Activated CD4-positive, alpha-beta memory T cell treated with anti-CD3 and anti-CD28 coated beads, Interleukin-2, amount 10 ng/mL, durations not matched to agents 7 days and 5 days (primary cell): ENCODE measurements around the gene ETS2. TPM values are rescaled to one million over a fixed set of nuclear protein-coding genes. Genes with fewer than 3 reads are reported as not detected.

Experiments used
- CTCF ChIA-PET: fragments of 350-600 bp; sonication (Branson Sonifier 250); formaldehyde crosslinking; loops from one replicate; lab custom pipeline; 2021; ENCODE audit warnings: antibody characterized with exemption, inconsistent platforms; lab: Charles Lee
- POLR2A ChIA-PET: fragments of 350-600 bp; sonication (Branson Sonifier 250); formaldehyde crosslinking; loops from one replicate; lab custom pipeline; 2021; ENCODE audit warnings: antibody characterized with exemption; lab: Charles Lee
- DNase-seq: peaks from one replicate; pipeline ENCODE4 v3.0.0-alpha.2; 2020
- H3K27ac Mint-ChIP-seq: one replicate; pipeline ENCODE4 v1.8.0; 2021; ENCODE audit warnings: mild to moderate bottlenecking, mixed read lengths
- H3K27me3 Mint-ChIP-seq: one replicate; pipeline ENCODE4 v1.8.0; 2021; ENCODE audit warnings: mixed read lengths
- H3K36me3 Mint-ChIP-seq: one replicate; pipeline ENCODE4 v1.8.0; 2021; ENCODE audit warnings: low read depth, mixed read lengths
- H3K4me1 Mint-ChIP-seq: one replicate; pipeline ENCODE4 v1.8.0; 2021; ENCODE audit warnings: mixed read lengths
- H3K4me3 Mint-ChIP-seq: one replicate; pipeline ENCODE4 v1.8.0; 2021; ENCODE audit warnings: mild to moderate bottlenecking, mixed read lengths
- H3K9me3 Mint-ChIP-seq: one replicate; pipeline ENCODE4 v1.8.0; 2021; ENCODE audit warnings: mixed read lengths
- total RNA-seq, 2 experiments: library from RNA; stranded (reverse); gene quantifications; one replicate each; pipeline ENCODE4 v1.2.3, GENCODE V29; 2021

ETS2 gene
- total RNA-seq, 2 experiments from 2014 or later: 11.4 to 11.5 TPM

- H3K27ac Mint-ChIP-seq: no peak overlapping the region
- no peak for DNase-seq
- H3K9me3 Mint-ChIP-seq: no peaks in the 10 kb centered on the region
- peaks cover 28% of the 10 kb centered on the region for H3K4me1 Mint-ChIP-seq
- ChIA-PET CTCF (interaction anchor here (0.6 to 0.9 kb wide), 6 partner anchors 10 to 412 kb away, joined by 3 to 4 read pairs (median 3); no protein-coding TSS in a partner anchor), POLR2A (interaction anchor here (0.8 to 1.8 kb wide), 4 partner anchors 38 to 541 kb away, joined by 4 to 6 read pairs (median 4); partner anchors contain the start of genes BRWD1 and HMGN1)
- peak overlapping the region; percentile 81 for H3K4me3 Mint-ChIP-seq
- H3K27me3 Mint-ChIP-seq: peaks cover 10% of the 10 kb centered on the region
- peaks cover 26% of the 10 kb centered on the region for H3K36me3 Mint-ChIP-seq
Measured at GRCh38 chr21:38807441-38807871, 1.7 kb downstream of the ETS2 start.

- no peak for DNase-seq
- Mint-ChIP-seq H3K27ac (no peak overlapping the region), H3K36me3 (peaks cover 30% of the 10 kb centered on the region), H3K9me3 (no peaks in the 10 kb centered on the region), H3K4me3 (no peak overlapping the region), H3K4me1 (peaks cover 28% of the 10 kb centered on the region), H3K27me3 (peaks cover 7% of the 10 kb centered on the region)
- POLR2A ChIA-PET: interaction anchor here (0.8 to 2.5 kb wide), 5 partner anchors 38 to 540 kb away, joined by 4 to 6 read pairs (median 5); partner anchors contain the start of genes BRWD1, HMGN1 and PSMG1
- CTCF ChIA-PET: interaction anchor here (0.6 to 0.9 kb wide), 6 partner anchors 11 to 413 kb away, joined by 3 to 4 read pairs (median 3); no protein-coding TSS in a partner anchor
Measured at GRCh38 chr21:38807986-38808385, 2.3 kb downstream of the ETS2 start.

- no peak for DNase-seq
- Mint-ChIP-seq H3K9me3 (no peaks in the 10 kb centered on the region), H3K4me3 (no peak overlapping the region), H3K27ac (no peak overlapping the region), H3K4me1 (peaks cover 27% of the 10 kb centered on the region), H3K27me3 (peaks cover 2% of the 10 kb centered on the region), H3K36me3 (peaks cover 40% of the 10 kb centered on the region)
- ChIA-PET POLR2A (interaction anchor here (2.5 kb wide), 1 partner anchor 374 kb away, joined by 6 read pairs; the partner anchor contains the start of gene PSMG1), CTCF (no interaction called here)
Measured at GRCh38 chr21:38809198-38809878, 3.6 kb downstream of the ETS2 start.

- Mint-ChIP-seq H3K27me3 (peaks cover 2% of the 10 kb centered on the region), H3K4me3 (no peak overlapping the region), H3K9me3 (no peaks in the 10 kb centered on the region), H3K4me1 (peaks cover 20% of the 10 kb centered on the region), H3K27ac (no peak overlapping the region), H3K36me3 (peaks cover 49% of the 10 kb centered on the region)
- ChIA-PET POLR2A (interaction anchor here (2.5 kb wide), 1 partner anchor 373 kb away, joined by 6 read pairs; the partner anchor contains the start of gene PSMG1), CTCF (no interaction called here)
- DNase-seq: no peak
Measured at GRCh38 chr21:38810034-38810825, 4.5 kb downstream of the ETS2 start.

GRCh38 chr21:38810826-38811164, 5.1 kb downstream of the ETS2 start:
- CTCF ChIA-PET: no interaction called here
- POLR2A ChIA-PET: no interaction called here
- peaks cover 20% of the 10 kb centered on the region for H3K4me1 Mint-ChIP-seq

GRCh38 chr21:38811257-38811656, 5.5 kb downstream of the ETS2 start:
- CTCF ChIA-PET: no interaction called here
- no peak for DNase-seq
- POLR2A ChIA-PET: no interaction called here

More at GRCh38 chr21:38810826-38811164, 5.1 kb downstream of the ETS2 start:
- H3K36me3 Mint-ChIP-seq: peaks cover 55% of the 10 kb centered on the region
- no peaks in the 10 kb centered on the region for H3K9me3 Mint-ChIP-seq
- DNase-seq: no peak
- H3K4me3 Mint-ChIP-seq: no peak overlapping the region
- H3K27ac Mint-ChIP-seq: no peak overlapping the region
- H3K27me3 Mint-ChIP-seq: peaks cover 2% of the 10 kb centered on the region

GRCh38 chr21:38813143-38813542, 7.4 kb downstream of the ETS2 start:
- Mint-ChIP-seq H3K9me3 (no peaks in the 10 kb centered on the region), H3K27ac (no peak overlapping the region), H3K4me3 (no peak overlapping the region), H3K36me3 (peaks cover 74% of the 10 kb centered on the region), H3K4me1 (peaks cover 5% of the 10 kb centered on the region), H3K27me3 (no peaks in the 10 kb centered on the region)
- DNase-seq: no peak
- POLR2A ChIA-PET: no interaction called here
- CTCF ChIA-PET: no interaction called here

More at GRCh38 chr21:38811257-38811656, 5.5 kb downstream of the ETS2 start:
- Mint-ChIP-seq H3K27ac (no peak overlapping the region), H3K4me3 (no peak overlapping the region), H3K4me1 (peaks cover 20% of the 10 kb centered on the region), H3K9me3 (no peaks in the 10 kb centered on the region), H3K36me3 (peaks cover 57% of the 10 kb centered on the region), H3K27me3 (peaks cover 2% of the 10 kb centered on the region)

GRCh38 chr21:38813547-38813946, 7.8 kb downstream of the ETS2 start:
- Mint-ChIP-seq H3K36me3 (peaks cover 74% of the 10 kb centered on the region), H3K4me3 (no peak overlapping the region), H3K27ac (no peak overlapping the region), H3K4me1 (peaks cover under 1% of the 10 kb centered on the region), H3K27me3 (no peaks in the 10 kb centered on the region), H3K9me3 (no peaks in the 10 kb centered on the region)
- ChIA-PET CTCF (no interaction called here), POLR2A (no interaction called here)
- DNase-seq: no peak

GRCh38 chr21:38814126-38815059, 8.7 kb downstream of the ETS2 start:
- Mint-ChIP-seq H3K9me3 (no peaks in the 10 kb centered on the region), H3K4me1 (no peaks in the 10 kb centered on the region), H3K36me3 (peaks cover 82% of the 10 kb centered on the region), H3K27ac (no peak overlapping the region), H3K27me3 (no peaks in the 10 kb centered on the region), H3K4me3 (no peak overlapping the region)
- CTCF ChIA-PET: no interaction called here
- POLR2A ChIA-PET: no interaction called here
- no peak for DNase-seq

GRCh38 chr21:38815060-38815405, 9.3 kb downstream of the ETS2 start:
- Mint-ChIP-seq H3K4me3 (no peak overlapping the region), H3K27me3 (no peaks in the 10 kb centered on the region), H3K36me3 (peaks cover 86% of the 10 kb centered on the region), H3K4me1 (no peaks in the 10 kb centered on the region), H3K9me3 (no peaks in the 10 kb centered on the region), H3K27ac (no peak overlapping the region)
- ChIA-PET CTCF (no interaction called here), POLR2A (no interaction called here)
- DNase-seq: no peak

GRCh38 chr21:38816400-38816977, 10.8 kb downstream of the ETS2 start:
- Mint-ChIP-seq H3K4me3 (no peak overlapping the region), H3K27ac (no peak overlapping the region)
- CTCF ChIA-PET: no interaction called here

More at GRCh38 chr21:38816400-38816977, 10.8 kb downstream of the ETS2 start:
- H3K9me3 Mint-ChIP-seq: no peaks in the 10 kb centered on the region
- POLR2A ChIA-PET: no interaction called here
- no peaks in the 10 kb centered on the region for H3K27me3 Mint-ChIP-seq
- no peaks in the 10 kb centered on the region for H3K4me1 Mint-ChIP-seq
- peaks cover 87% of the 10 kb centered on the region for H3K36me3 Mint-ChIP-seq
- no peak for DNase-seq
